Measurements from ENCODE around the gene SDCCAG8.

SDCCAG8 gene

DNA sequence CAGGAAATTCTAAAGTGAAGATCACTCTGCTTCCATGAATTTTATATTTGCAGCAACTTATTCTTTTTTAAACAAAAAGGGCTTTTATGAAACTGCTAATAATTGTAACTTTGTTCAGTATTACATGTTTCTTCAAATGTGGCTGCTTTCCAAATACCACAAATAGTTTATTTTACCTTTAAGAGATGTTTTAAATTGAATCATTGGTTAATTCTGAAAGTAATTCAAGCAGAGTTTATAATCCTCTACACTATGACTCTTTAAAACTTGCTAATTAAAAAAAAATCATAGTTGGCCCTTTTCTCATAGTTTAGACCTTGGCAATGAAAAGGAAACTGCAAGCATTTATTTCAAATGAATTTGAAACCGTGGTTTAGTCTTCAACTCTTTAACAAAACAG is 59.6 kb downstream of the SDCCAG8 start:
- TF ChIP-seq ZNF747 (tag by site-specific recombination; IDR thresholded peaks at IDR 0.05) (no peak), ZSCAN16 (tag by site-specific recombination; IDR thresholded peaks at IDR 0.05) (no peak)
- Histone ChIP-seq H3K36me3 (ENCODE audit: control insufficient read depth in 2 of 2, insufficient read depth in 1 of 2, low read length in 2 of 2) (peaks cover 13 to 30% of the 10 kb centered on the region in 2 experiments), H3K27ac (ENCODE audit: extremely low read depth, low read depth, low read length) (no peak overlapping the region), H3K4me3 (ENCODE audit: low read depth, low read length) (no peak overlapping the region), H3K9me3 (ENCODE audit: control insufficient read depth, insufficient read depth, low read depth, low read length) (no peaks in the 10 kb centered on the region), H3K4me1 (ENCODE audit: control insufficient read depth, insufficient read depth, low read length) (no peaks in the 10 kb centered on the region)
- POLR2A ChIA-PET: no interaction called here
- CTCF ChIA-PET: no interaction called here

DNA sequence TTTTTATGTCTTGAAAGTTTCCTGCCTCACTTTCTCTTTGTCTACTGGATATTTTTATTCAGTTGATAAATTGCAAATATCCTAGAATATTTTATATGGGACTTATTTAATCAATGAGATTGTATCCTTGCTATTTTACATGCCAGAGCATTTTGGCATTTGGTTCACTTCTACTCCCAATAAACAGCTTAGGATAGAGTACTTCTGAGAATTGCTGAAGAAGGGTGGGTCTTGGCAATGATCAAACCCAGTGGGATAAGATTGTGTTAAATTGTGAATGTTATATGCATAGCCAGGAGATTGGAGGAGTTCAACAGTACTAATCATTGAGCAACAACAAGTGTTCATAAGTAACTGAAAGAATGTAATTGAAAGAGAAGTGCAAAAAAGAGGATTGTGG is 60.1 kb downstream of the SDCCAG8 start:
- ChIA-PET POLR2A (no interaction called here), CTCF (no interaction called here)
- H3K4me1 ChIP-seq (ENCODE audit: control insufficient read depth, insufficient read depth, low read length): no peaks in the 10 kb centered on the region
- H3K27ac ChIP-seq (ENCODE audit: extremely low read depth, low read depth, low read length): no peak overlapping the region
- peaks cover 13 to 30% of the 10 kb centered on the region in 2 experiments for H3K36me3 ChIP-seq (ENCODE audit: control insufficient read depth in 2 of 2, insufficient read depth in 1 of 2, low read length in 2 of 2)
- no peak for TF ChIP-seq YY1 (tag by site-specific recombination; IDR thresholded peaks at IDR 0.05)
- no peak for TF ChIP-seq ZNF626 (tag by site-specific recombination; IDR thresholded peaks at IDR 0.05)
- TF ChIP-seq ZIC2 (tag by site-specific recombination; IDR thresholded peaks at IDR 0.05): no peak
- TF ChIP-seq ZNF157 (tag by site-specific recombination; IDR thresholded peaks at IDR 0.05): no peak
- no peak for TF ChIP-seq BCL11A (tag by site-specific recombination; IDR thresholded peaks at IDR 0.05; ENCODE audit: low read depth)
- no peak for TF ChIP-seq ZNF426 (tag by site-specific recombination; IDR thresholded peaks at IDR 0.05)
- no peak for TF ChIP-seq ZNF785 (tag by site-specific recombination; IDR thresholded peaks at IDR 0.05)
- TF ChIP-seq ZNF629 (tag by site-specific recombination; IDR thresholded peaks at IDR 0.05): no peak
- TF ChIP-seq, protein P1, sequence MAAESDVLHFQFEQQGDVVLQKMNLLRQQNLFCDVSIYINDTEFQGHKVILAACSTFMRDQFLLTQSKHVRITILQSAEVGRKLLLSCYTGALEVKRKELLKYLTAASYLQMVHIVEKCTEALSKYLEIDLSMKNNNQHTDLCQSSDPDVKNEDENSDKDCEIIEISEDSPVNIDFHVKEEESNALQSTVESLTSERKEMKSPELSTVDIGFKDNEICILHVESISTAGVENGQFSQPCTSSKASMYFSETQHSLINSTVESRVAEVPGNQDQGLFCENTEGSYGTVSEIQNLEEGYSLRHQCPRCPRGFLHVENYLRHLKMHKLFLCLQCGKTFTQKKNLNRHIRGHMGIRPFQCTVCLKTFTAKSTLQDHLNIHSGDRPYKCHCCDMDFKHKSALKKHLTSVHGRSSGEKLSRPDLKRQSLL (tag by site-specific recombination; IDR thresholded peaks at IDR 0.05): no peak
- no peak for TF ChIP-seq ZNF660 (tag by site-specific recombination; IDR thresholded peaks at IDR 0.05)
- TF ChIP-seq ZNF48 (tag by site-specific recombination; IDR thresholded peaks at IDR 0.05): no peak
- TF ChIP-seq KLF10 (tag by site-specific recombination; IDR thresholded peaks at IDR 0.05): no peak
- TF ChIP-seq, protein P2, sequence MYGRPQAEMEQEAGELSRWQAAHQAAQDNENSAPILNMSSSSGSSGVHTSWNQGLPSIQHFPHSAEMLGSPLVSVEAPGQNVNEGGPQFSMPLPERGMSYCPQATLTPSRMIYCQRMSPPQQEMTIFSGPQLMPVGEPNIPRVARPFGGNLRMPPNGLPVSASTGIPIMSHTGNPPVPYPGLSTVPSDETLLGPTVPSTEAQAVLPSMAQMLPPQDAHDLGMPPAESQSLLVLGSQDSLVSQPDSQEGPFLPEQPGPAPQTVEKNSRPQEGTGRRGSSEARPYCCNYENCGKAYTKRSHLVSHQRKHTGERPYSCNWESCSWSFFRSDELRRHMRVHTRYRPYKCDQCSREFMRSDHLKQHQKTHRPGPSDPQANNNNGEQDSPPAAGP (tag by site-specific recombination; IDR thresholded peaks at IDR 0.05): no peak
- no peak for TF ChIP-seq ZBTB48 (tag by site-specific recombination; IDR thresholded peaks at IDR 0.05)
- TF ChIP-seq ZNF654 (tag by site-specific recombination; IDR thresholded peaks at IDR 0.05; ENCODE audit: low read depth): no peak
- TF ChIP-seq, protein P3, sequence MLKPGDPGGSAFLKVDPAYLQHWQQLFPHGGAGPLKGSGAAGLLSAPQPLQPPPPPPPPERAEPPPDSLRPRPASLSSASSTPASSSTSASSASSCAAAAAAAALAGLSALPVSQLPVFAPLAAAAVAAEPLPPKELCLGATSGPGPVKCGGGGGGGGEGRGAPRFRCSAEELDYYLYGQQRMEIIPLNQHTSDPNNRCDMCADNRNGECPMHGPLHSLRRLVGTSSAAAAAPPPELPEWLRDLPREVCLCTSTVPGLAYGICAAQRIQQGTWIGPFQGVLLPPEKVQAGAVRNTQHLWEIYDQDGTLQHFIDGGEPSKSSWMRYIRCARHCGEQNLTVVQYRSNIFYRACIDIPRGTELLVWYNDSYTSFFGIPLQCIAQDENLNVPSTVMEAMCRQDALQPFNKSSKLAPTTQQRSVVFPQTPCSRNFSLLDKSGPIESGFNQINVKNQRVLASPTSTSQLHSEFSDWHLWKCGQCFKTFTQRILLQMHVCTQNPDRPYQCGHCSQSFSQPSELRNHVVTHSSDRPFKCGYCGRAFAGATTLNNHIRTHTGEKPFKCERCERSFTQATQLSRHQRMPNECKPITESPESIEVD (tag by site-specific recombination; IDR thresholded peaks at IDR 0.05): no peak
- no peaks in the 10 kb centered on the region for H3K9me3 ChIP-seq (ENCODE audit: control insufficient read depth, insufficient read depth, low read depth, low read length)
- H3K4me3 ChIP-seq (ENCODE audit: low read depth, low read length): no peak overlapping the region

DNA sequence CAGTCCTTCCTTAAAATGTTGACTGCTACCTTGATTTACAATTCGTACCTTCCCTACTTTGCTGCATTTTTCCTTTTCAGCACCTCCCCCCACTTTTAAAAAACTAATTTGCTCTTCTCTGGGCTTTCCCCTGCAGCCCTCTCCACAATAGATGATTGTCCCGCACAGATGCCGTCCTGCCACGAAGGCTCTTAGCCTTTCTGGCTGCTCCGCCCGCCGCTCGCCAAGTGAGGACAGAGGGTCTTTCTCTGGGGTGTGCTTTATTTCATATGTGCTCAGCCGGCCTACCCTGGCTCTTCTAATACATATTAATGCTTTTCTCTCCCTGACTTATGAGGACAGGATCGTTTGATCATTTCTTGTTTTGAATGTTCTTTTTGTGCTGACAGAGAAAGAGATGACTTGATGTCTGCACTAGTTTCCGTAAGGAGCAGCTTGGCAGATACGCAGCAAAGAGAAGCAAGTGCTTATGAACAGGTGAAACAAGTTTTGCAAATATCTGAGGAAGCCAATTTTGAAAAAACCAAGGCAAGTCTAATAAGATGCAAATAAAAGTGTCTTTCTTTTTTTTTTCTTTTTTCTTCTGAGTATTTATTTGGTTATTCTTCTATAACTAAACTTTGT is 60.6 kb downstream of the SDCCAG8 start:
- POLR2A ChIA-PET: no interaction called here
- CTCF ChIA-PET: no interaction called here
- Histone ChIP-seq H3K36me3 (ENCODE audit: control insufficient read depth in 2 of 2, insufficient read depth in 1 of 2, low read length in 2 of 2) (peaks cover 13 to 30% of the 10 kb centered on the region in 2 experiments), H3K9me3 (ENCODE audit: control insufficient read depth, insufficient read depth, low read depth, low read length) (no peaks in the 10 kb centered on the region), H3K27ac (ENCODE audit: extremely low read depth, low read depth, low read length) (no peak overlapping the region), H3K4me3 (ENCODE audit: low read depth, low read length) (no peak overlapping the region), H3K4me1 (ENCODE audit: control insufficient read depth, insufficient read depth, low read length) (no peaks in the 10 kb centered on the region)
- TF ChIP-seq ZNF624 (tag by site-specific recombination; IDR thresholded peaks at IDR 0.05) (no peak), ZNF341 (tag by site-specific recombination; IDR thresholded peaks at IDR 0.05; ENCODE audit: low read depth) (no peak), ZNF112 (tag by site-specific recombination; IDR thresholded peaks at IDR 0.05) (no peak), ZBTB17 (tag by site-specific recombination; IDR thresholded peaks at IDR 0.05) (no peak), SETDB1 (IDR thresholded peaks at IDR 0.05; ENCODE audit: insufficient read length, low read length) (no peak)
- TF ChIP-seq, protein P4, sequence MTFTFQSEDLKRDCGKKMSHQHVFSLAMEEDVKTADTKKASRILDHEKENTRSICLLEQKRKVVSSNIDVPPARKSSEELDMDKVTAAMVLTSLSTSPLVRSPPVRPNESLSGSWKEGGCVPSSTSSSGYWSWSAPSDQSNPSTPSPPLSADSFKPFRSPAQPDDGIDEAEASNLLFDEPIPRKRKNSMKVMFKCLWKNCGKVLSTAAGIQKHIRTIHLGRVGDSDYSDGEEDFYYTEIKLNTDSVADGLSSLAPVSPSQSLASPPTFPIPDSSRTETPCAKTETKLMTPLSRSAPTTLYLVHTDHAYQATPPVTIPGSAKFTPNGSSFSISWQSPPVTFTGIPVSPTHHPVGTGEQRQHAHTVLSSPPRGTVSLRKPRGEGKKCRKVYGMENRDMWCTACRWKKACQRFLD (tag by site-specific recombination; IDR thresholded peaks at IDR 0.05): no peak
- TF ChIP-seq, protein P5, sequence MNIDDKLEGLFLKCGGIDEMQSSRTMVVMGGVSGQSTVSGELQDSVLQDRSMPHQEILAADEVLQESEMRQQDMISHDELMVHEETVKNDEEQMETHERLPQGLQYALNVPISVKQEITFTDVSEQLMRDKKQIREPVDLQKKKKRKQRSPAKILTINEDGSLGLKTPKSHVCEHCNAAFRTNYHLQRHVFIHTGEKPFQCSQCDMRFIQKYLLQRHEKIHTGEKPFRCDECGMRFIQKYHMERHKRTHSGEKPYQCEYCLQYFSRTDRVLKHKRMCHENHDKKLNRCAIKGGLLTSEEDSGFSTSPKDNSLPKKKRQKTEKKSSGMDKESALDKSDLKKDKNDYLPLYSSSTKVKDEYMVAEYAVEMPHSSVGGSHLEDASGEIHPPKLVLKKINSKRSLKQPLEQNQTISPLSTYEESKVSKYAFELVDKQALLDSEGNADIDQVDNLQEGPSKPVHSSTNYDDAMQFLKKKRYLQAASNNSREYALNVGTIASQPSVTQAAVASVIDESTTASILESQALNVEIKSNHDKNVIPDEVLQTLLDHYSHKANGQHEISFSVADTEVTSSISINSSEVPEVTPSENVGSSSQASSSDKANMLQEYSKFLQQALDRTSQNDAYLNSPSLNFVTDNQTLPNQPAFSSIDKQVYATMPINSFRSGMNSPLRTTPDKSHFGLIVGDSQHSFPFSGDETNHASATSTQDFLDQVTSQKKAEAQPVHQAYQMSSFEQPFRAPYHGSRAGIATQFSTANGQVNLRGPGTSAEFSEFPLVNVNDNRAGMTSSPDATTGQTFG (tag by site-specific recombination; IDR thresholded peaks at IDR 0.05; ENCODE audit: borderline replicate concordance): no peak

Data from HEK293 (cell line).